Amniotic stem cell (primary cell): ENCODE results near the gene TTLL7.

Experiments
- DNase-seq: peaks from one replicate; lab custom pipeline; 2025; lab: John Stamatoyannopoulos, UW

TTLL7 gene

DNA sequence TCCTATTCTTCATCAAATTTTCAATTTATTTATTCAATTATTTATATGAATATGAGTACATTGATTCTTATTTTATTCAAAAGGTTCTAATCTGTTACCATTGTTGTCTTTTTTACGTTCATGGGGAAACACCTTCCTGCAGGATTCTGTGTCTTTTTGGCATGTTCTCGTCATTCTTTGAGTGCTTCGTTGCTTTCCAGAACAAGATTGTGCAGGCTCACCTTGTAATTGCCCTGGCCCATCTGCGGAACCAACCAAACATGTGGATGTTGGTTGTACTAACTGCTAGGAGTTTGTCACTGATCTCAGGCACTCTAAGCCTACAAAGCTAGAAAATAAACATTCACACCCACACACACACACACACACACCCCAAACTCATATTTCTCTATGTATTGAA, 182.1 kb downstream of the TTLL7 start:
- DNase-seq, result no peak

GRCh38 chr1:83815330-83815729, 183.6 kb downstream of the TTLL7 start:
- DNase-seq, result no peak
